NCI-H187 (cell line): ENCODE results near the gene UPK2.

ENCODE experiments used
- DNase-seq, 2 experiments: peaks; one replicate each; lab custom pipeline; 2025; lab: John Stamatoyannopoulos, UW

UPK2 gene

DNA sequence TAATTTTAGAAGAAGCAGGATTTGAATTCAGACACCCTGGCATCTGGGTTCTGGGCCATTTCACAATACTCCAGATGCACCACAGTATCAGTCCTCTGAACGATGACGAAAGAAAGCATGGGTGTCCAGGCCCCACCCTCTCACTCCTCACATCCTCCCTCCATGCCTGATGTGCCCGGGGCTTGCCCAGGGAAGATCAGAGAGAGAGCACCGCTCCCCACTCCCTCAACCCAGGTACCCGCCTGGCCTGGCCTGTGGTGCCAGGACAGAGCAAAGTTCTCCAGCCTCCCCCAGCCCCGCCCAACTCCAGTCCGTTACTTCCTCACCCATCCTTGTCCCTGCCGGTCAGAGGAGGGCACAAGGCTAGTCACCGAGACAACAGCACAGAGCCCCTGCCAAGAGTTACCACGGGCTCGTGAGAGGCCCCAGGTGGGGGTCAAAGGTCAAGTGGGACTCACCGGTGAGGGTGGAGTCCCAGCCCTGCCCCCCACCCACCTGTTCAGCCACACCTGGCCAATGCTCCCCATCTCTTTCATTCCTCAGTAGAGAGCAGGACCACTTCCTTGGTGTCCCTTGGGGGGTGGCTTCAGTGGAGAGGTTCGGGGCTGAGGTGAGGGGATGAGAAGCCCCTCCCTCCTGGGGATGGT is 38.5 kb upstream of the UPK2 start:
- no peak for DNase-seq

GRCh38 chr11:118918128-118918685 is 37.9 kb upstream of the UPK2 start:
- no peak for DNase-seq

- no peak for DNase-seq
Measured at GRCh38 chr11:118918686-118919280, 37.3 kb upstream of the UPK2 start.

- DNase-seq, result no peak
Measured at GRCh38 chr11:118921121-118921928, 34.8 kb upstream of the UPK2 start.

GRCh38 chr11:118921929-118922744 is 34.0 kb upstream of the UPK2 start:
- DNase-seq, result no peak

GRCh38 chr11:118922745-118923627 is 33.1 kb upstream of the UPK2 start:
- no peak for DNase-seq

GRCh38 chr11:118923721-118924587 is 32.1 kb upstream of the UPK2 start:
- DNase-seq, result no peak

DNA sequence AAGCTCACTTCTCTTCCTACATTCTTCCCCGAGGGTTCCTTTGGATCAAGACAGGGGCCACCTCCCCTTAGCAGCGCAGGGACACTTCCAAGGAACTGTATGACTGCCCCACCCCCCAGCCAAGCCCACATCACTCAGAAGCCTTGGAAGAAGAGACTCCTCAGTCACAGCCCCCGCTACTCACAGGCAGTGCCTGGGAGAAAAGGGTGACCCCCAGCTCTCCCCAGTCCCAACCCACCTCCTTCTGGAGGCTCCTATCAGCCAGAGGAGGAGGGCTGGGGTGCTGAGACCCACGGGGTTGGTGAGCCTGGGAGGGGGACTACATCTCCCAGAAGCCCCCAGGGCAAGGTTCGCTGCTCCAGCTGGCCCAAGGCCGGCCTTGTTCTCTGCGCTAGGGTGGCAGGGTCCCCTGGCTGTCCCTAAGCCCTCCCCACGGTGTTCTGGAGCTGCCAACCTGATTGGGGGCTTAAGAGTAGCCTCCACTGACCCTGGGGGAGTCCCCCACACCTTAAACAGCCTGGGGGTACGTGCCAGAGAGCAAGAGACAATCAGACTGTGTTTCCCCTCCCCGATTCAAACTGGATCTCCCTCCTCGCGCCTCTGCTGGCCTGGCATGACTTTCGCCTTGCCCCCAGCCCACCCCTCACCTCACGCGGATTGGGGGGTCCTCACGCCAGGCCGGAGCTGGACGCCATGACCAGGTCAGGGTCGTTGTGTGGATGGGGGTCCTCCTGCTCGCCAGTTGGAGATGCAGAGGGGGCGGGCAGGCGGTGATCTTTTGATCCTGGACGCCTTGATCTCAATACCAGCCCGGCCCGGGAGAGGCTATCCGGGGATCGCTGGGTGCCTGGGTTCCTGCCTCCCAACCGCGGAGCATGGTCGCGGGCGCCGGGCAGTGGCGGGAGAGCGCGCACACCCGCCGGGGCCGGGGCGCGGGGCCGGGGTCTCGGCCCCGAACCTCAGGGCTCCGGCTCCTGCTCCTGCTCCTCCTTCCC is 31.2 kb upstream of the UPK2 start:
- no peak for DNase-seq

DNA sequence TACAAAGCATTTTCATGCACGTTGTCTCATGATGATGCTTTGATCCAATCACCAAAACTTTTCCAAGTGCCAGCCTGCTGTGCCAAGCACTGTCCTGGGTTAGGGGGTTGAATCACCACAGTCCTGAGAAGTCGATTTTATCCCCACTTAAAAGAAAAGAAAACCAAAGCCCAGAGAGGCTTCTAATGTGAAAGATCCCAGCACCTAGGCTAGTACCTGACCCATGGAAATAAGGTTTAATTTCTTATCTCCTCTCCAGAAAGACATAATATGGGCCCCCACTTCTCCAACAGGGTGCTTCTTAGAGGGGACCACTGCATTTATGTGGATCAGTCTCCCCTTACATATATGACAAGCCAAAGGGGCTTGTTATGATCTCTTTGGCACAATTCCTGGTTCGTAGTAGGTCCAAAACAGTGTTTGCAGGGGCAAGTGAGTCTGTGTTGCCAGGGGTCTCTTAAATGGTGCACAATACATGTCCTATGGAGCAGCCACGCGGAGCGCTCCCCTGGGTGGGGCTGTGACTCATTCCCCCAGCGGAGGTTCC is 28.5 kb upstream of the UPK2 start:
- no peak for DNase-seq

DNA sequence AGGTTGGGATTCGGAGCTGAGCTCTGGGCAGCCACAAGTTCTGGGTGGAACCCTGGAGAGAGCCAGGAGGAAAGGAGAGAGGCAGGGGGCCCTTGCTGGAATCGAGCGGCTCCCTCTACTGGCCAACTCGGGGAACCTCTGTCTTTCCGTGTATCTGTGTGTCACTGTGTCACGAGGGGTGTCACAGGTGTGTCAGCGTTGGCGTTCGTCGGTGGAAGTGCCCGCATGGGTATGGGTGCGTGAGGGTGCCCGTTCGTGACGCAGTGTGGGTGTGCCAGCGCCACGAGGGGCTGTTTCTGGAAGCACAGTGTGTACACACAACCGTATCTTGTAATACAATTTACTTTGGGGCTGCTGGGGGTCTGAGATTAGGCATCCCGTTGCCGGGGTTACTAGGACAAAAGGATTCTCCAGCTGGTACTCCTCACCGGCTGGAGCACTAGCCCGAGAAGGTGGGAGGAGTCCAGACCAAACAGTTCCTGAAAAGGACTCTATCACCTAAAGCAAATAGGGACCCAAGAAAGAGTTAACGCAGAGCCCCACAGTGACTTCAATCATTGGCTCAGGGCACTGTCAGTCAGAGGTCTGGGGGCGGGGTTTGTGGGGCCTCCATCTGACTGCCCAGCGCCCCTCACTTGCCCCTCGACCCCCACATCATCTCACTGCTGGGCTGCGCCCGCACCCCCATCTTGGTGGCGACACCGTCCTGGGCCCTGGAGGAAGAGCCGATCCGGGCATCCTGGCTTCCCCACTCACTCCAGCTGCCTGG is 27.8 kb upstream of the UPK2 start:
- DNase-seq, result peak; percentile 82 to 89

DNA sequence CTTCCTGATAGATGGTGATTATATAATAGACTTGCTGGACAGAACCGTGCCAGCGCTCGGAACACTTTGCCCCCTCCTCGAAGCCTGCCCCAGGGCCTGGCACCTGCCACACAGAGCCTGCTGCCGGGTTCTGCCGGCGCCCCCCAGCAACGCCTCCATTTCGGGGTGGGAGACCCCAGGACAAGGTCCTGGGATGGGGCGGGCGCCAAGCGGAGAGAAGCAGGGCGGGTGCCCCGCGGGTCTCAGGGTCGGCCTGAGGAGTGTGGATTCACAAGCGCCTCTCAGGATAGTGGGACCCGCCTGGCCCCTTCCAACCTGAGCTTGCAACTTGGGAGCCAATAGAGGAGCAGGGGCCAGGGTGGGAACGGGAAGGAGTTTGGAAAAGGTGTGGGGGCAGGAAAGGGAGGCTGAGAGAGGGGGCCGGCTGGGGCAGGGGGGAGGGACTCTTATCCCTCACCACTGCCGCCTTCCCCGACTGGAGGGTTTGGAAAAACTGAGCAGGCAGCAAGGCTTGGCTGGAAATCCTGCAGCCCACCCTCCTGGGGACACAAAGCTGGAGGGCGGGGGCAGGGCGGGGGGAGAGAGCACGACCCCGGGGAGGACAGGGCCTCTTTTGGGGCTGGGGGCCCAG is 27.1 kb upstream of the UPK2 start:
- peak; percentile 71 to 75 for DNase-seq

- peak; percentile 71 to 80 for DNase-seq
Measured at GRCh38 chr11:118929501-118930093, 26.5 kb upstream of the UPK2 start.

GRCh38 chr11:118930094-118930712 is 25.9 kb upstream of the UPK2 start:
- DNase-seq, result peak; percentile 92 to 95

- no peak for DNase-seq
Measured at GRCh38 chr11:118931571-118931970, 24.5 kb upstream of the UPK2 start.

GRCh38 chr11:118933486-118933885 is 22.6 kb upstream of the UPK2 start:
- DNase-seq, result no peak

- DNase-seq, result no peak
Measured at GRCh38 chr11:118935376-118935775, 20.7 kb upstream of the UPK2 start.
